CD14-positive monocyte (primary cell): Measurements from ENCODE around the gene BAG1. TPM values are rescaled to one million over a fixed set of nuclear protein-coding genes. Genes with fewer than 3 reads are reported as not detected.

Source experiments
- DNase-seq, 3 donors: peaks; one replicate each; pipeline ENCODE4 v3.0.0-alpha.2; 2011 to 2022
- H2AFZ ChIP-seq: 2 replicates; pipeline ENCODE4 v1.6.0; 2012; ENCODE audit warnings: mild to moderate bottlenecking, low read depth, low read length, inconsistent platforms; ENCODE audit not compliant: insufficient read depth, poor library complexity, severe bottlenecking
- H3K27ac ChIP-seq, 2 donors: 1 replicate in 1 of 2; 2 replicates in 1 of 2; pipeline ENCODE4 v1.5.1; 2012 to 2013; ENCODE audit warnings: low read length in 2 of 2, control low read depth in 1 of 2, inconsistent platforms in 1 of 2, low read depth in 1 of 2, mild to moderate bottlenecking in 1 of 2
- H3K27me3 ChIP-seq, 2 donors: one replicate each; pipeline versions ENCODE4 v1.6.0 to v1.6.1; 2011 to 2013; ENCODE audit warnings: low read length in 2 of 2; ENCODE audit not compliant: control insufficient read depth in 2 of 2, insufficient read depth in 2 of 2
- H3K36me3 ChIP-seq, 2 donors: replicated peaks in 1 of 2; 1 replicate in 1 of 2; 2 replicates in 1 of 2; pipeline versions ENCODE4 v1.5.1 to v1.6.1; 2012 to 2013; ENCODE audit warnings: low read length in 2 of 2, control low read depth in 1 of 2, inconsistent platforms in 1 of 2, mild to moderate bottlenecking in 1 of 2; ENCODE audit not compliant: insufficient read depth in 2 of 2, control insufficient read depth in 1 of 2
- H3K4me1 ChIP-seq, 2 donors: 1 replicate in 1 of 2; 2 replicates in 1 of 2; pipeline versions ENCODE4 v1.5.1 to v1.6.1; 2012 to 2013; ENCODE audit warnings: low read length in 2 of 2, control low read depth in 1 of 2, inconsistent platforms in 1 of 2, mild to moderate bottlenecking in 1 of 2, moderate library complexity in 1 of 2; ENCODE audit not compliant: insufficient read depth in 2 of 2, control insufficient read depth in 1 of 2
- H3K4me2 ChIP-seq: replicated peaks from 2 replicates; pipeline ENCODE3; 2012; ENCODE audit warnings: low read length, moderate library complexity, mild to moderate bottlenecking; ENCODE audit not compliant: poor library complexity, severe bottlenecking; ENCODE audit errors: extremely low read depth
- H3K4me3 ChIP-seq, 3 experiments: fragments of 200-600 bp in 1 of 3; sonication (generic) in 1 of 3; replicated peaks in 1 of 3; 1 replicate in 2 of 3; 2 replicates in 1 of 3; pipeline ENCODE4 v1.5.1; 2011 to 2013; ENCODE audit warnings: low read length in 3 of 3, mild to moderate bottlenecking in 3 of 3, control low read depth in 2 of 3, low read depth in 2 of 3, inconsistent platforms in 1 of 3, moderate library complexity in 1 of 3
- H3K79me2 ChIP-seq: 2 replicates; pipeline ENCODE4 v1.6.0; 2012; ENCODE audit warnings: mild to moderate bottlenecking, control low read depth, inconsistent platforms, low read length, moderate library complexity; ENCODE audit not compliant: insufficient read depth
- H3K9ac ChIP-seq: 2 replicates; pipeline ENCODE4 v1.6.0; 2017; ENCODE audit warnings: low read length, mild to moderate bottlenecking; ENCODE audit not compliant: insufficient read depth, poor library complexity, severe bottlenecking
- H3K9me3 ChIP-seq, 2 donors: replicated peaks in 1 of 2; 1 replicate in 1 of 2; 2 replicates in 1 of 2; pipeline versions ENCODE4 v1.5.1 to v1.6.1; 2012 to 2013; ENCODE audit warnings: low read length in 2 of 2, control low read depth in 1 of 2; ENCODE audit not compliant: control insufficient read depth in 1 of 2, insufficient read depth in 1 of 2
- H4K20me1 ChIP-seq: 2 replicates; pipeline ENCODE4 v1.6.0; 2012; ENCODE audit warnings: mild to moderate bottlenecking, low read length, control low read depth, moderate library complexity; ENCODE audit not compliant: insufficient read depth
- H3K27ac Mint-ChIP-seq, 7 donors: one replicate each; pipeline ENCODE4 v1.8.0; 2020; ENCODE audit warnings: mild to moderate bottlenecking in 7 of 7, mixed read lengths in 7 of 7, moderate library complexity in 6 of 7, inconsistent platforms in 2 of 7
- H3K27me3 Mint-ChIP-seq, 3 donors: one replicate each; pipeline ENCODE4 v1.8.0; 2021 to 2022; ENCODE audit warnings: low read depth in 3 of 3, mild to moderate bottlenecking in 3 of 3, mixed read lengths in 3 of 3, moderate library complexity in 3 of 3, inconsistent platforms in 1 of 3
- H3K36me3 Mint-ChIP-seq, 2 donors: one replicate each; pipeline ENCODE4 v1.8.0; 2020; ENCODE audit warnings: mixed read lengths in 2 of 2, inconsistent platforms in 1 of 2, mild to moderate bottlenecking in 1 of 2
- H3K4me1 Mint-ChIP-seq: one replicate; pipeline ENCODE4 v1.8.0; 2020; ENCODE audit warnings: mild to moderate bottlenecking, mixed read lengths
- H3K4me3 Mint-ChIP-seq, 2 donors: one replicate each; pipeline ENCODE4 v1.8.0; 2020; ENCODE audit warnings: mild to moderate bottlenecking in 2 of 2, mixed read lengths in 2 of 2, moderate library complexity in 1 of 2
- H3K9me3 Mint-ChIP-seq, 7 donors: one replicate each; pipeline ENCODE4 v1.8.0; 2020 to 2022; ENCODE audit warnings: mixed read lengths in 7 of 7, mild to moderate bottlenecking in 6 of 7, moderate library complexity in 6 of 7, inconsistent platforms in 2 of 7
- CTCF ChIP-seq: fragments of 200-600 bp; IDR thresholded peaks from one replicate; pipeline ENCODE4 v1.8.0; 2022; ENCODE audit warnings: antibody characterized with exemption, mild to moderate bottlenecking
- WGBS: methylation state at CpG from one replicate; pipeline ENCODE4 v1.1.5; 2013; ENCODE audit warnings: missing lambda C conversion rate; ENCODE audit not compliant: insufficient coverage; 5-methylcytosine and 5-hydroxymethylcytosine counted together
- intact Hi-C, 2 donors: fragments of 100-400 bp; cut with micrococcal nuclease; formaldehyde crosslinking; loops; one replicate each; pipeline versions ENCODE4 v1.15.0 to v1.15.1; 2023
- polyA plus RNA-seq, 3 donors: library from polyadenylated mRNA; depleted of rRNA in 1 of 3; unstranded in 2 of 3; stranded (reverse) in 1 of 3; fragments of 300-500 nt in 2 of 3; fragments of >200 nt in 1 of 3; fragmentation: Illumina TruSeq in 2 of 3; gene quantifications; 1 replicate in 2 of 3; 2 replicates in 1 of 3; pipeline ENCODE4 v1.2.3, GENCODE V29; 2012 to 2021

The BAG1 gene
- polyA plus RNA-seq, 3 donors, result 41.8 to 94.5 (median 93.6) TPM

- no peak overlapping the region for H2AFZ ChIP-seq
- peak overlapping the region in 1 of 7 donors; percentile 21 for H3K27ac Mint-ChIP-seq
- peaks cover 4% of the 10 kb centered on the region for H4K20me1 ChIP-seq
- no peak overlapping the region for H3K9ac ChIP-seq
- no peak overlapping the region for H3K4me2 ChIP-seq
- H3K4me3 ChIP-seq, result no peak overlapping the region
- TF ChIP-seq CTCF, result no peak
- DNase-seq, result no peak
- H3K27me3 Mint-ChIP-seq, result peaks cover 0 to 1% (median 0%) of the 10 kb centered on the region in 3 donors
- no peaks in the 10 kb centered on the region for H3K9me3 Mint-ChIP-seq
- H3K4me1 ChIP-seq, result no peaks in the 10 kb centered on the region
- H3K9me3 ChIP-seq, result no peaks in the 10 kb centered on the region
- intact Hi-C loops, result no loop called here
- WGBS, result 100% methylated on average over 1 of the region's 2 CpGs
- no peaks in the 10 kb centered on the region for H3K4me1 Mint-ChIP-seq
- H3K36me3 Mint-ChIP-seq, result peaks cover 80 to 93% of the 10 kb centered on the region in 2 donors
- H3K79me2 ChIP-seq, result peaks cover 3% of the 10 kb centered on the region
- no peak overlapping the region for H3K27ac ChIP-seq
- H3K4me3 Mint-ChIP-seq, result no peak overlapping the region
- peaks cover 86 to 99% of the 10 kb centered on the region in 2 donors for H3K36me3 ChIP-seq
- H3K27me3 ChIP-seq, result no peaks in the 10 kb centered on the region
These were observed 9.4 kb upstream of the BAG1 start for GRCh38 chr9:33273972-33274328.

GRCh38 chr9:33273266-33273971, 8.9 kb upstream of the BAG1 start:
- H3K9me3 ChIP-seq, result no peaks in the 10 kb centered on the region
- H3K36me3 ChIP-seq, result peaks cover 86 to 99% of the 10 kb centered on the region in 2 donors
- no peak overlapping the region for H3K4me3 ChIP-seq
- peaks cover 0 to 1% (median 0%) of the 10 kb centered on the region in 3 donors for H3K27me3 Mint-ChIP-seq
- H3K4me2 ChIP-seq, result no peak overlapping the region
- no peak overlapping the region for H3K27ac ChIP-seq
- H3K36me3 Mint-ChIP-seq, result peaks cover 81 to 92% of the 10 kb centered on the region in 2 donors
- H3K27me3 ChIP-seq, result no peaks in the 10 kb centered on the region
- no peak for TF ChIP-seq CTCF
- no CpG with 5 or more reads among the region's 3 CpGs for WGBS
- H3K9ac ChIP-seq, result no peak overlapping the region
- H3K79me2 ChIP-seq, result peaks cover 5% of the 10 kb centered on the region
- H3K27ac Mint-ChIP-seq, result peak overlapping the region in 1 of 7 donors; percentile 2
- H3K4me1 Mint-ChIP-seq, result no peaks in the 10 kb centered on the region
- no peak for DNase-seq
- no peaks in the 10 kb centered on the region for H3K4me1 ChIP-seq
- H2AFZ ChIP-seq, result no peak overlapping the region
- peaks cover 4% of the 10 kb centered on the region for H4K20me1 ChIP-seq
- no peak overlapping the region for H3K4me3 Mint-ChIP-seq
- intact Hi-C loops, result no loop called here
- no peaks in the 10 kb centered on the region for H3K9me3 Mint-ChIP-seq
